GM13976 (cell line): ENCODE measurements around the gene ELF2.
"Not testable (repeated sequence)": the region's sequence is repeated elsewhere in the genome, so short reads cannot be mapped to it uniquely, and the experiment has no call there.

Experiments
- DNase-seq: peaks from one replicate; pipeline ENCODE4 v3.0.0; 2012; ENCODE audit warnings: low spot score
- in situ Hi-C: fragments of 300-500 bp; cut with MboI; formaldehyde crosslinking; loops from one replicate; pipeline ENCODE4 v1.12.0; 2022; ENCODE audit warnings: low sequenced_read_pairs, mixed read lengths, inconsistent platforms; ENCODE audit not compliant: unreplicated experiment
- TF ChIP-seq, protein P1 (sequence below): IDR thresholded peaks from 2 replicates; pipeline ENCODE4 v1.5.1; 2012; ENCODE audit warnings: borderline replicate concordance, mild to moderate bottlenecking; ENCODE audit not compliant: insufficient read depth; ENCODE audit errors: extremely low read depth, missing control alignments, control extremely low read depth

Gene ELF2

DNA sequence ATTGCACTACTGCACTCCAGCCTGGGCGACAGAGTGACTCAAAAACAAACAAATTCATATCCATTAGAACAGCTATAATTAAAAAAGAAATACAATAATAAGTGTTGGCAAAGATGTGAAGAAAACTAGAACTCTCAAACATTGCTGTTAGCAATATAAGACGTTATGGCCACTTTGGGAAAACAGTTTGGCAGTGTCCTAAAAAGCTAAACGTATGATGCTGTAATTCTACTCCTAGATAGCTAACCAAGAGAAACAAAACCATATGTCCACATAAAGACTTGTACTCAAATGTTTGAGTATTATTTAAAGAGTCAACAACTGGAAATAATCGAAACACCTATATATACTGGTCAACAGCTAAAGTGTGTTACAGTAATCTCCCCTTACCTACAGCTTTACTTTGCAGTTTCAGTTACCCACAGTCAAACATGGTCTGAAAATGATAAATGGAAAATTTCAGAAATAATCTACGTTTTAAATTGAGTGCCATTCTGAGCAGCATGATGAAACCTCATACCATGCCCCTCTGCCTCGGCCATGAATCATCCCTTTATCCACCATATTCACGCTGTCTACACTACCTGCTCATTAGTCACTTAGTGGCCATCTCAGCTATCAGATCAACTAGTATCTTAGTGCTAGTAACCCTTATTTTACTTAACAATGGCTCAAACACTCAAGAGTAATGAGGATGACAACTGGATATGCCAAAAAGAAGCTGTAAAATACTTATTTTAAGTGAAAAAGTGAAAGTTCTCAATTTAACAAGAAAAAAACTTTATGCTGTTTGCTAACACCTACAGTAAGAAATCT is 4.9 kb downstream of the ELF2 start:
- TF ChIP-seq, protein P1, sequence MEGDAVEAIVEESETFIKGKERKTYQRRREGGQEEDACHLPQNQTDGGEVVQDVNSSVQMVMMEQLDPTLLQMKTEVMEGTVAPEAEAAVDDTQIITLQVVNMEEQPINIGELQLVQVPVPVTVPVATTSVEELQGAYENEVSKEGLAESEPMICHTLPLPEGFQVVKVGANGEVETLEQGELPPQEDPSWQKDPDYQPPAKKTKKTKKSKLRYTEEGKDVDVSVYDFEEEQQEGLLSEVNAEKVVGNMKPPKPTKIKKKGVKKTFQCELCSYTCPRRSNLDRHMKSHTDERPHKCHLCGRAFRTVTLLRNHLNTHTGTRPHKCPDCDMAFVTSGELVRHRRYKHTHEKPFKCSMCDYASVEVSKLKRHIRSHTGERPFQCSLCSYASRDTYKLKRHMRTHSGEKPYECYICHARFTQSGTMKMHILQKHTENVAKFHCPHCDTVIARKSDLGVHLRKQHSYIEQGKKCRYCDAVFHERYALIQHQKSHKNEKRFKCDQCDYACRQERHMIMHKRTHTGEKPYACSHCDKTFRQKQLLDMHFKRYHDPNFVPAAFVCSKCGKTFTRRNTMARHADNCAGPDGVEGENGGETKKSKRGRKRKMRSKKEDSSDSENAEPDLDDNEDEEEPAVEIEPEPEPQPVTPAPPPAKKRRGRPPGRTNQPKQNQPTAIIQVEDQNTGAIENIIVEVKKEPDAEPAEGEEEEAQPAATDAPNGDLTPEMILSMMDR = no peak
- DNase-seq = no peak
- in situ Hi-C loops = no loop called here

DNA sequence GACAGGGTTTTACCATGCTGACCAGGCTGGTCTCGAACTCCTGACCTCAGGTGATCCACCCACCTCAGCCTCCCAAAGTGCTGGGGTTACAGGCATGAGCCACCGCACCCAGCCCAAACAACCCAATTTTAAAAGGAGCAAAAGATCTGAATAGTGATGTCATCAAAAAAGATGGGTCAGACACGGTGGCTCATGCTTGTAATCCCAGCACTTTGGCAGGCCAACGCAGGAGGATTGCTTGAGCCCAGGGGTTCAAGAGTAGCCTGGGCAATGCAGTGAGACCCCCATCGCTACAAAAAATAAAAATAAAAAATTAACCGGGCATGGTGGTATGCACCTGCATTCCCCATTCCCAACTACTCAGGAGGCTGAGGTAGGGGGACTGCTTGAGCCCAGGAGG is 6.1 kb downstream of the ELF2 start:
- TF ChIP-seq, protein P1 = no peak
- in situ Hi-C loops = no loop called here
- DNase-seq = no peak

DNA sequence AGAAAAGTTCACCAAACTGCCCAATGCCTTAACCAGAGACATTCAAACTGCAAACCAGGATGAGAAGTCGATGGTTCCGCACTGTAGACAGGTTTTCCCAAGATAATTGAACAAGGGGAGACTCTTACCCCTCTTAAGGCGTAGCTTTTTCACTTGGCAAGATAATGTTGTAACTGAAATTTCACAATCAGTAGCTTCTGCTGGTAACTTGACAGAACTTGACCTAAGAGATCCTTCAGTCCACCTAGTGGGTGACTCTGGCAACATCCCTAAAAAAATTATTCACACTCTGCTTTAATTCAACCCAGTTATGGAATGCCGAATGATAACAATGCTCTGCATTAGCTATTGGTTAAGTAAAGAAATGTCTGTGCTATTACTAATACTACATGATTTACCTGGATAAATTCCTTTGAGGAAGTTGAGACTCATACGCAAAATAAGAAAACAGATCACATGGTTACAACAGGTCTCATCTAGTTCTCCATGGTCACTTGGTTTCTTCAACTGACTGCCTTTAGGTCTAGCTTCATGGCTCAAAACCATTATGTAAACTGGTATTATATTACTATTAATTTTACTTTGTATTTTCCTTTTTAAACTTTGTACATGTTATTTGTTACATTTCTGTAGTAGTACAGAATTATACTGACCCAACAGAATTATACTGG is 9.1 kb downstream of the ELF2 start:
- in situ Hi-C loops = no loop called here
- TF ChIP-seq, protein P1 = no peak
- DNase-seq = peak; percentile 27

DNA sequence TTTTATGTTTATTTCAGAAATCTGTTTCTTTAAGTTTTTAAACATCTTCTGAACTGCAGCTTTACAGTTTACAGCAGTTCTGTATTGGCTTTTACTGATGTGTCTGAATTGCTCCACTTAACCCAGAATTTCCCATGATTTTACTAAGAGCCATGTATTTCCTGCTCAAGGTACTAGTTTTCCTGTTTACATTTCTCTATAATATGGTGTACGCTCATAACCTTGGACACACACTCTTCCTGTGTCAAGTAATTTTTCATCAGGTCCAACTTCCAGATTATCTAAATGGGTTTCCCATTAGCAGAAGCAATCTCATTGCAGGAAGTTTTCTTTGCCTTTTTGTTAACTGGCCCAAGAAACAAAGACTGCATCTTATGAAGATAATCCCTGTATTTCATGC is 12.3 kb downstream of the ELF2 start:
- no peak for DNase-seq
- in situ Hi-C loops = no loop called here
- TF ChIP-seq, protein P1 = no peak

DNA sequence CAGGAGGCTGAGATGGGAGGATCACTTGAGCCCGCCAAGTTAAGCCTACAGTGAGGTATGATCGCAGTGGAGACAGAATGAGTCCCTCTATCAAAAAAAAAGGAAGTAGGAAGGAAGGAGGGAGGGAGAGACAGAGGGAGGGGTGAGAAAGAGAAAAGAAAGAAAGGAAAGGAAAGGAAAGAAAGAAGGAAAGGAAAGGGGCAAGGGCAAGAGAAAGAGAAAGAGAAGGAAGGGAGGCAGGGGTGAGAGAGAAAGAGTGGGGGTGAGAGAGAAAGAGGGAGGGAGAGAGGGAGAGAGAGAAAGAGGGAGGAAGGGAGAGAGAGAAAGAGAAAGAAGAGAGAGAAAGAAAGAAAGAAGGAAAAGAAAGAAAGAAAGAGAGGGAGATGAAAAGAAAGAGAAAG is 13.2 kb downstream of the ELF2 start:
- TF ChIP-seq, protein P1 = no peak
- in situ Hi-C loops = no loop called here
- DNase-seq = no peak

DNA sequence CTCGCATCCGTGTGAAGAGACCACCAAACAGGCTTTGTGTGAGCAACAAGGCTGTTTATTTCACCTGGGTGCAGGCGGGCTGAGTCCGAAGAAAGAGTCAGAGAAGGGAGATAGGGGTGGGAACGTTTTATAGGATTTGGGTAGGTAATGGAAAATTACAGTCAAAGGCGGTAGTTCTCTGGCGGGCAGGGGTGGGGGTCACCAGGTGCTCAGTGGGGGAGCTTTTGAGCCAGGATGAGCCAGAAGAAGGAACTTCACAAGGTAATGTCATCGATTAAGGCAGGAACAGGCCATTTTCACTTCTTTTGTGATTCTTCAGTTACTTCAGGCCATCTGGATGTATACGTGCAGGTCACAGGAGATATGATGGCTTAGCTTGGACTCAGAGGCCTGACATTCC is 19.0 kb downstream of the ELF2 start:
- DNase-seq, in situ Hi-C loops: not testable (repeated sequence)

DNA sequence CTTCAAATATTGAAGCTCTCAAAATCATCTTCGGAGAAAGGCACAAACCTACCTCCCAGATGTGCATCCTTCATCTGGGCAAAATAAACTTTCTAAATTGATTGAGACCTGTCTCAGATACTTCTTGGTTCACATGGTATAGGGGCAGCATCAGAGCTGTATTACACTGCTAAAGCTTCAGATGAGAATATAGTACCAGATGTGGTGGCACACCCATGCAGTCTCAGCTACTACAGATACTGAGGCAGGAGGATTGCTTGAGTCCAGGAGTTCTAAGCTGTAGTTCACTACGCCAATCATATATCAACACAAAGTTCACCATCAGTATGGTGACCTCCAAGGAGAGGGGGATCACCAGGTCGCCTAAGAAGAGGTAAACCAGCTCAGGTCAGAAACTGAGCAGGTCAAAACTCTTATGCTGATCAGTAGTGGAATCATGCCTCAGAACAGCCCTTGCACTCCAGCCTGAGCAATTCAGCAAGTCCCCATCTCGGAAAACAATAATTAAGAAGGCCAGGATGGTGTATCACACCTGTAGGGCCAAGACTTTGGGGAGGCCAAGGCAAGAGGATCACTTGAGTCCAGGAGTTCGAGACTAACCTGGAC is 22.0 kb downstream of the ELF2 start:
- TF ChIP-seq, protein P1 = no peak
- in situ Hi-C loops = no loop called here
- DNase-seq = no peak
